ENCODE data around the gene FRMD4A.

DNA sequence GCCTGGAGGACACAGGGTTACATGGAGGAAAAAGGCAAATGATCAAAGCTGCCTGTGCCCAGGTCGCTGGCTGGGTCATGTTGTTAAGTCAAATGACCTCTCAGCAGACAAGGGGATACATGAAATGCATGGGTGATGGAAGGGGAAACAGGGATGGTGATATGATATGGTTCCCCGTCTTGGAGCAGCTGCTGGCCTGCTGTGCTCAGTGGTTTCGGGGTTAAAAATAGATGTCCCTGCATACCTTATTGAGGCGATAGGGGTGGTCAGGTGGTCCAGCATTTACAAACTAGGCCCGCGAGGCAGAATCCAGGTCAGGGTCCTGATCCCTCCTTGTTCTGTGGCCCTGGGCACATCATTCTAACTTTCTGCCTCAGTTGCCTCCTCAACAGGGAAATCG, 586.8 kb downstream of the FRMD4A start:
- TF ChIP-seq CTCF (conservative IDR thresholded peaks at IDR 0.05 in 1 of 2, IDR thresholded peaks at IDR 0.05 in 1 of 2; ENCODE audit: extremely low read depth in 1 of 2, insufficient read depth in 1 of 2, low read depth in 1 of 2, low read length in 2 of 2): no peak
- TF ChIP-seq EZH2 (IDR thresholded peaks at IDR 0.05; ENCODE audit: borderline replicate concordance, low read length): no peak
